ENCODE results near the gene PFKFB3.
"Not testable (repeated sequence)": the region's sequence is repeated elsewhere in the genome, so short reads cannot be mapped to it uniquely, and the experiment has no call there.

The PFKFB3 gene

DNA sequence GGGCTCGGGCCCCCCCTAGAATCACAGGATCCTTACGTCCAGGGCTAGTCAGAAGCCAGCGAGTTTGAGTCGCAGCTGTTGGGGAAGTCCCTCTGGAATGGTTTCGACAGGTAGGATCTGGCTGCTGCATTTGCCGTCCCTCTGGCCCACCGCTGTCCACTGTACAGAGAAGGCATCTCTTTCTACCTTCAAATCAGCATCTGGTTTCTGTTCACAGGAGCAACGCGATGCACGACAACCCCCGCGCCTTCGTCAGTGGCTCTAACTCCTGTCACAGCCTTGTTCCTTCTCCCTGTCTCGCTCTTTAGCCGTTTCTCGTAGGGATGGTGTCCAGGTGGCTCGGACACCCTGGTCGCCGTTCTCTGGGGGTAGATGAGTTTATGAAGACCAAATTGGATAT is 11.2 kb upstream of the PFKFB3 start (continued):
- no peak for TF ChIP-seq ZNF701 (tag by site-specific recombination; IDR thresholded peaks at IDR 0.05)
- TF ChIP-seq PATZ1 (tag by site-specific recombination; IDR thresholded peaks at IDR 0.05), result no peak
- TF ChIP-seq KLF8 (tag by site-specific recombination; IDR thresholded peaks at IDR 0.05), result no peak
- no peak for TF ChIP-seq ZNF654 (tag by site-specific recombination; IDR thresholded peaks at IDR 0.05; ENCODE audit: low read depth)

- H3K9me3 ChIP-seq (ENCODE audit: control insufficient read depth, insufficient read depth, low read depth, low read length), result not testable (repeated sequence)
These were observed 9.4 kb upstream of the PFKFB3 start for GRCh38 chr10:6193342-6193741.

GRCh38 chr10:6194311-6194710 is 8.4 kb upstream of the PFKFB3 start:
- no peak overlapping the region for H3K27ac ChIP-seq (ENCODE audit: extremely low read depth, low read depth, low read length)

More at GRCh38 chr10:6193342-6193741, 9.4 kb upstream of the PFKFB3 start:
- not testable (repeated sequence) for H3K36me3 ChIP-seq (ENCODE audit: control insufficient read depth in 2 of 2, insufficient read depth in 1 of 2, low read length in 2 of 2); H3K27ac ChIP-seq (ENCODE audit: extremely low read depth, low read depth, low read length); H3K4me3 ChIP-seq (ENCODE audit: low read depth, low read length); H3K4me1 ChIP-seq (ENCODE audit: control insufficient read depth, insufficient read depth, low read length)
- POLR2A ChIA-PET, result interaction anchor here (1.2 kb wide), 1 partner anchor 9 kb away, joined by 3 read pairs; the partner anchor contains the start of gene PFKFB3
- CTCF ChIA-PET, result interaction anchor here (1.9 kb wide), 1 partner anchor 9 kb away, joined by 6 read pairs; the partner anchor contains the start of gene PFKFB3

DNA sequence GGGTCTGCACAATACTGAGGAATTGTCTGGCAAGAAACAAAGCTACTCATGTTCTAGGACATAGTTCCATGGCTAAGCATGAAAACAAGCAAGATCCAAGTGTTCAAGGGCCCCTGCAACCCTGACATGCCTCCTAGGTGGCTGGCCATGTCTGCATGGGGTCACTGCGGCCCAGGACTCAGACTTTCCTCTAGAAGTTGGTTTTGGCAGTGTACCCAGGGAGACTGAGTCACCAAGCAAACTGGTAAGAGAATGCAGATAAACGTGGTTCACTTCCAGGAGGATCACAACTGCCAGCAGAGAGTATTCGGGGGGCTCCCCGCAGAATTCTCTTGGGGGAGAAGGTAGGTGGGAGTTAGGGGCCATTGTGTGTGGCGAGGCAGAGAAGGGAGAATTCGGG is 7.4 kb upstream of the PFKFB3 start:
- CTCF ChIA-PET, result interaction anchor here (0.7 to 1.2 kb wide), 2 partner anchors 47 to 206 kb away, joined by 3 to 5 read pairs; no protein-coding TSS in a partner anchor
- TF ChIP-seq, protein P1, sequence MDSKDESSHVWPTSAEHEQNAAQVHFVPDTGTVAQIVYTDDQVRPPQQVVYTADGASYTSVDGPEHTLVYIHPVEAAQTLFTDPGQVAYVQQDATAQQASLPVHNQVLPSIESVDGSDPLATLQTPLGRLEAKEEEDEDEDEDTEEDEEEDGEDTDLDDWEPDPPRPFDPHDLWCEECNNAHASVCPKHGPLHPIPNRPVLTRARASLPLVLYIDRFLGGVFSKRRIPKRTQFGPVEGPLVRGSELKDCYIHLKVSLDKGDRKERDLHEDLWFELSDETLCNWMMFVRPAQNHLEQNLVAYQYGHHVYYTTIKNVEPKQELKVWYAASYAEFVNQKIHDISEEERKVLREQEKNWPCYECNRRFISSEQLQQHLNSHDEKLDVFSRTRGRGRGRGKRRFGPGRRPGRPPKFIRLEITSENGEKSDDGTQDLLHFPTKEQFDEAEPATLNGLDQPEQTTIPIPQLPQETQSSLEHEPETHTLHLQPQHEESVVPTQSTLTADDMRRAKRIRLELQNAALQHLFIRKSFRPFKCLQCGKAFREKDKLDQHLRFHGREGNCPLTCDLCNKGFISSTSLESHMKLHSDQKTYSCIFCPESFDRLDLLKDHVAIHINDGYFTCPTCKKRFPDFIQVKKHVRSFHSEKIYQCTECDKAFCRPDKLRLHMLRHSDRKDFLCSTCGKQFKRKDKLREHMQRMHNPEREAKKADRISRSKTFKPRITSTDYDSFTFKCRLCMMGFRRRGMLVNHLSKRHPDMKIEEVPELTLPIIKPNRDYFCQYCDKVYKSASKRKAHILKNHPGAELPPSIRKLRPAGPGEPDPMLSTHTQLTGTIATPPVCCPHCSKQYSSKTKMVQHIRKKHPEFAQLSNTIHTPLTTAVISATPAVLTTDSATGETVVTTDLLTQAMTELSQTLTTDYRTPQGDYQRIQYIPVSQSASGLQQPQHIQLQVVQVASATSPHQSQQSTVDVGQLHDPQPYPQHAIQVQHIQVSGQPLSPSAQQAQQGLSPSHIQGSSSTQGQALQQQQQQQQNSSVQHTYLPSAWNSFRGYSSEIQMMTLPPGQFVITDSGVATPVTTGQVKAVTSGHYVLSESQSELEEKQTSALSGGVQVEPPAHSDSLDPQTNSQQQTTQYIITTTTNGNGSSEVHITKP (tag by site-specific recombination; IDR thresholded peaks at IDR 0.05), result no peak
- TF ChIP-seq ZNF610 (tag by site-specific recombination; IDR thresholded peaks at IDR 0.05; ENCODE audit: borderline replicate concordance) (no peak), ZNF426 (tag by site-specific recombination; IDR thresholded peaks at IDR 0.05) (no peak), ZNF423 (tag by site-specific recombination; IDR thresholded peaks at IDR 0.05) (no peak), ZBTB7A (tag by site-specific recombination; IDR thresholded peaks at IDR 0.05; ENCODE audit: low read depth) (no peak), ZSCAN23 (tag by site-specific recombination; IDR thresholded peaks at IDR 0.05) (no peak), ZNF416 (tag by site-specific recombination; IDR thresholded peaks at IDR 0.05) (no peak), ZXDB (tag by site-specific recombination; IDR thresholded peaks at IDR 0.05) (no peak), ZBTB20 (tag by site-specific recombination; IDR thresholded peaks at IDR 0.05) (no peak), ZNF548 (tag by site-specific recombination; IDR thresholded peaks at IDR 0.05) (no peak)
- TF ChIP-seq, protein P2, sequence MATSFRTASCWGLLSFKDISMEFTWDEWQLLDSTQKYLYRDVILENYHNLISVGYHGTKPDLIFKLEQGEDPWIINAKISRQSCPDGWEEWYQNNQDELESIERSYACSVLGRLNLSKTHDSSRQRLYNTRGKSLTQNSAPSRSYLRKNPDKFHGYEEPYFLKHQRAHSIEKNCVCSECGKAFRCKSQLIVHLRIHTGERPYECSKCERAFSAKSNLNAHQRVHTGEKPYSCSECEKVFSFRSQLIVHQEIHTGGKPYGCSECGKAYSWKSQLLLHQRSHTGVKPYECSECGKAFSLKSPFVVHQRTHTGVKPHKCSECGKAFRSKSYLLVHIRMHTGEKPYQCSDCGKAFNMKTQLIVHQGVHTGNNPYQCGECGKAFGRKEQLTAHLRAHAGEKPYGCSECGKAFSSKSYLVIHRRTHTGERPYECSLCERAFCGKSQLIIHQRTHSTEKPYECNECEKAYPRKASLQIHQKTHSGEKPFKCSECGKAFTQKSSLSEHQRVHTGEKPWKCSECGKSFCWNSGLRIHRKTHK (tag by site-specific recombination; IDR thresholded peaks at IDR 0.05), result no peak
- H3K36me3 ChIP-seq (ENCODE audit: control insufficient read depth in 2 of 2, insufficient read depth in 1 of 2, low read length in 2 of 2), result no peaks in the 10 kb centered on the region
- H3K27ac ChIP-seq (ENCODE audit: extremely low read depth, low read depth, low read length), result no peak overlapping the region
- no peak overlapping the region for H3K4me3 ChIP-seq (ENCODE audit: low read depth, low read length)
- no peaks in the 10 kb centered on the region for H3K9me3 ChIP-seq (ENCODE audit: control insufficient read depth, insufficient read depth, low read depth, low read length)
- POLR2A ChIA-PET, result no interaction called here
- H3K4me1 ChIP-seq (ENCODE audit: control insufficient read depth, insufficient read depth, low read length), result peaks cover 3% of the 10 kb centered on the region; the same call in 1 of the 2 replicates

More at GRCh38 chr10:6194311-6194710, 8.4 kb upstream of the PFKFB3 start:
- no peaks in the 10 kb centered on the region for H3K4me1 ChIP-seq (ENCODE audit: control insufficient read depth, insufficient read depth, low read length)
- ChIA-PET CTCF (interaction anchor here (0.6 to 1.9 kb wide), 2 partner anchors 8 to 39 kb away, joined by 3 to 6 read pairs; partner anchors contain the start of gene PFKFB3), POLR2A (interaction anchor here (1.2 kb wide), 1 partner anchor 8 kb away, joined by 3 read pairs; the partner anchor contains the start of gene PFKFB3)
- no peaks in the 10 kb centered on the region for H3K36me3 ChIP-seq (ENCODE audit: control insufficient read depth in 2 of 2, insufficient read depth in 1 of 2, low read length in 2 of 2)
- TF ChIP-seq KLF1 (tag by site-specific recombination; IDR thresholded peaks at IDR 0.05) (no peak), ZIC2 (tag by site-specific recombination; IDR thresholded peaks at IDR 0.05) (no peak), ZNF132 (tag by site-specific recombination; IDR thresholded peaks at IDR 0.05; ENCODE audit: borderline replicate concordance) (no peak), ZNF211 (tag by site-specific recombination; IDR thresholded peaks at IDR 0.05; ENCODE audit: low read depth) (no peak), ZNF138 (tag by site-specific recombination; IDR thresholded peaks at IDR 0.05; ENCODE audit: borderline replicate concordance) (no peak), ZNF175 (tag by site-specific recombination; IDR thresholded peaks at IDR 0.05) (no peak), ZNF624 (tag by site-specific recombination; IDR thresholded peaks at IDR 0.05) (no peak), ZNF785 (tag by site-specific recombination; IDR thresholded peaks at IDR 0.05) (no peak), ZFP37 (tag by site-specific recombination; IDR thresholded peaks at IDR 0.05) (no peak), TCF7L2 (IDR thresholded peaks at IDR 0.05; ENCODE audit: borderline replicate concordance, low read depth, low read length) (no peak)
- no peaks in the 10 kb centered on the region for H3K9me3 ChIP-seq (ENCODE audit: control insufficient read depth, insufficient read depth, low read depth, low read length)
- no peak overlapping the region for H3K4me3 ChIP-seq (ENCODE audit: low read depth, low read length)
